Measurements from ENCODE around the gene ACOXL. TPM values are rescaled to one million over a fixed set of nuclear protein-coding genes. Genes with fewer than 3 reads are reported as not detected.

Gene ACOXL
- total RNA-seq, 2 donors from 2014 or later = 0.52 TPM; not detected in 1

DNA sequence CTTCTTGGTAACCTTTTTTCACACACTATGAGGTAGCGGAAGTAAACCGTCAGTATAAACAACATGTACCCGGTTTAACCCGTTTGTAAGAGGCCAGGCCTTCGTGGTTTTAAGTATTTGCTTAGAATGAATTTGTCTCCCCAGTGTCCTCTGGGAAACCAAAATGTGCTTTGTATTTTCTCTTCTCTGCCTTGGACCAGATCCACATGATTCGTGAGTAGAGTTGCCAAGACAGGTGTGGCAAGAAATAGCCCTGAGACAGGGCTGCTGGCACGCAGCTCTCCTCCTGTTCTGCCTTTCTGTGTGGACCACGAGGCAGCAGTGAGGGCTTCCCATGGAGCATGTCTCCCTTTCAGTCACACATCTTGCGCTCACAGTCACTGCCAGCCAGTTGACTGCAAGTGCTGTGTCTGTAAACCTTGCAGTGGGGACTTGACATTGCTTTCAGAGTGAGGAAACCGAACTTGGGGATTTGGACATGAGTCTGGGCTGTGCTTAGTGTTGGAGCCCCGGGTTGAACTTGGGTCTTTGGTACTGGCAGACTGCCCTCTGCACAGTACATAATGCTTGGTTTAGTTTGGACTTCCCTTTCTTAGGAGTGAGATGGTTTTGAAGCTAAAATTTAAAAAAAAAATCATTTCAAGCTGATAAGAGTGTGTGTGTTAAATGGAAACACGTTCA, 407.4 kb downstream of the ACOXL start:
- TF ChIP-seq, protein P1, sequence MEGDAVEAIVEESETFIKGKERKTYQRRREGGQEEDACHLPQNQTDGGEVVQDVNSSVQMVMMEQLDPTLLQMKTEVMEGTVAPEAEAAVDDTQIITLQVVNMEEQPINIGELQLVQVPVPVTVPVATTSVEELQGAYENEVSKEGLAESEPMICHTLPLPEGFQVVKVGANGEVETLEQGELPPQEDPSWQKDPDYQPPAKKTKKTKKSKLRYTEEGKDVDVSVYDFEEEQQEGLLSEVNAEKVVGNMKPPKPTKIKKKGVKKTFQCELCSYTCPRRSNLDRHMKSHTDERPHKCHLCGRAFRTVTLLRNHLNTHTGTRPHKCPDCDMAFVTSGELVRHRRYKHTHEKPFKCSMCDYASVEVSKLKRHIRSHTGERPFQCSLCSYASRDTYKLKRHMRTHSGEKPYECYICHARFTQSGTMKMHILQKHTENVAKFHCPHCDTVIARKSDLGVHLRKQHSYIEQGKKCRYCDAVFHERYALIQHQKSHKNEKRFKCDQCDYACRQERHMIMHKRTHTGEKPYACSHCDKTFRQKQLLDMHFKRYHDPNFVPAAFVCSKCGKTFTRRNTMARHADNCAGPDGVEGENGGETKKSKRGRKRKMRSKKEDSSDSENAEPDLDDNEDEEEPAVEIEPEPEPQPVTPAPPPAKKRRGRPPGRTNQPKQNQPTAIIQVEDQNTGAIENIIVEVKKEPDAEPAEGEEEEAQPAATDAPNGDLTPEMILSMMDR (IDR thresholded peaks at IDR 0.05) = no peak
- TF ChIP-seq POLR2A (IDR thresholded peaks at IDR 0.05) = no peak
- Histone ChIP-seq H3K4me1 (peaks cover 21% of the 10 kb centered on the region), H3K4me3 (no peak overlapping the region), H3K9me3 (no peaks in the 10 kb centered on the region), H3K27ac (peak overlapping the region in 3 of 4 donors; percentile 15 to 43 (median 42)), H3K36me3 (replicated peaks in 1 of 2; ENCODE audit: insufficient read depth in 1 of 2, low read depth in 2 of 2) (no peaks in the 10 kb centered on the region), H3K27me3 (no peaks in the 10 kb centered on the region)
- WGBS, 2 donors = 21 to 24% methylated on average over 12 of the region's 12 CpGs
- intact Hi-C loops (cut with DNase I) = no loop called here
- DNase-seq (peak; percentile 50 to 77 (median 64)), ATAC-seq (peak; percentile 80)

- H3K27me3 ChIP-seq = no peaks in the 10 kb centered on the region
- no peaks in the 10 kb centered on the region for H3K36me3 ChIP-seq (replicated peaks in 1 of 2; ENCODE audit: insufficient read depth in 1 of 2, low read depth in 2 of 2)
- intact Hi-C loops (cut with DNase I) = no loop called here
- WGBS, 2 donors = 96 to 100% methylated on average over 4 of the region's 4 CpGs
- ATAC-seq (no peak), DNase-seq (no peak)
- H3K9me3 ChIP-seq = no peaks in the 10 kb centered on the region
- no peak for TF ChIP-seq POLR2A (IDR thresholded peaks at IDR 0.05)
- TF ChIP-seq, protein P1 (IDR thresholded peaks at IDR 0.05) = no peak
- peaks cover 15% of the 10 kb centered on the region for H3K4me1 ChIP-seq
- H3K4me3 ChIP-seq = no peak overlapping the region
- H3K27ac ChIP-seq = no peak overlapping the region
Observed at GRCh38 chr2:111140815-111141214, 408.4 kb downstream of the ACOXL start.

DNA sequence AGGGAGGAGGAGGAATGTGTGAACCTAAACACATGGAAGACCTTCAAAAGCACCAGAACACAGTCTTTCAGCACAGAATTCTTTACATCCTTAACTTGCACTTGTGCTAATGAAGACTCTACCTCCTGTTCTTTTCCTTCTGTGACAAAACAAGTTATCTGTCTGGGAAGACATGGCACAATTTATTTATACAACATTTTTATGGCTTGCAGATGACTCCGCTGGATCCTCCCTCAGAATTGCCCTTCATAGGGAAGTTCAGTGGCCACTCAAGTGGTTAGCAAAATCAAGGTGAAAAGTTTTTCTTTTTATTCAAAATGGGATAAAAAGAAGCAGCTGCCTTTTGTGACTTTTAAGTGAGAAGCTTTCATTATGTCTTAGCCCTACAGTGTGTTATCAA, 409.7 kb downstream of the ACOXL start:
- H3K4me3 ChIP-seq = no peak overlapping the region
- intact Hi-C loops (cut with DNase I) = no loop called here
- H3K9me3 ChIP-seq = no peaks in the 10 kb centered on the region
- no peak for ATAC-seq
- H3K27me3 ChIP-seq = no peaks in the 10 kb centered on the region
- 96 to 100% methylated on average over 1 of the region's 1 CpG for WGBS, 2 donors
- TF ChIP-seq, protein P1 (IDR thresholded peaks at IDR 0.05) = no peak
- no peak for TF ChIP-seq POLR2A (IDR thresholded peaks at IDR 0.05)
- no peak overlapping the region for H3K27ac ChIP-seq
- no peak for DNase-seq
- H3K36me3 ChIP-seq (replicated peaks in 1 of 2; ENCODE audit: insufficient read depth in 1 of 2, low read depth in 2 of 2) = no peaks in the 10 kb centered on the region
- H3K4me1 ChIP-seq = peaks cover 15% of the 10 kb centered on the region

GRCh38 chr2:111143107-111143842, 410.9 kb downstream of the ACOXL start:
- TF ChIP-seq, protein P1 (IDR thresholded peaks at IDR 0.05) = no peak
- no peak for TF ChIP-seq POLR2A (IDR thresholded peaks at IDR 0.05)
- DNase-seq = no peak
- H3K27me3 ChIP-seq = no peaks in the 10 kb centered on the region
- intact Hi-C loops (cut with DNase I) = no loop called here
- no peak overlapping the region for H3K4me3 ChIP-seq
- ATAC-seq = no peak
- H3K9me3 ChIP-seq = no peaks in the 10 kb centered on the region
- H3K27ac ChIP-seq = no peak overlapping the region
- 86 to 87% methylated on average over 10 of the region's 10 CpGs for WGBS, 2 donors
- H3K36me3 ChIP-seq (replicated peaks in 1 of 2; ENCODE audit: insufficient read depth in 1 of 2, low read depth in 2 of 2) = no peaks in the 10 kb centered on the region
- peaks cover 15% of the 10 kb centered on the region for H3K4me1 ChIP-seq

Data from body of pancreas (tissue), 4 donors.